Neural progenitor cell (in vitro differentiated cells): Measurements from ENCODE around the gene ARHGEF35.
"Not testable (repeated sequence)": the region's sequence is repeated elsewhere in the genome, so short reads cannot be mapped to it uniquely, and the experiment has no call there.

ENCODE experiments used
- CTCF ChIP-seq: fragments of 200-600 bp; sonication (generic); IDR thresholded peaks from 2 replicates; pipeline ENCODE4 v1.5.1; 2017; ENCODE audit warnings: antibody characterized with exemption, mild to moderate bottlenecking
- EZH2 ChIP-seq: fragments of 200-600 bp; sonication (generic); IDR thresholded peaks from 2 replicates; pipeline ENCODE4 v1.6.1; 2017; ENCODE audit warnings: antibody characterized with exemption, mild to moderate bottlenecking, moderate library complexity
- EZH2phosphoT487 ChIP-seq: fragments of 200-600 bp; sonication (generic); IDR thresholded peaks from 2 replicates; pipeline ENCODE4 v1.6.1; 2017; ENCODE audit warnings: antibody characterized with exemption

- not testable (repeated sequence) for TF ChIP-seq EZH2, EZH2phosphoT487
- TF ChIP-seq CTCF, result peak; percentile 65
Observed at GRCh38 chr7:144178380-144179164, 17.1 kb downstream of the ARHGEF35 start.
